Measurements from ENCODE around the gene CYBA. TPM values are rescaled to one million over a fixed set of nuclear protein-coding genes. Genes with fewer than 3 reads are reported as not detected.

Gene CYBA
- polyA plus RNA-seq, 3 donors: 1,168 to 2,376 (median 2,092) TPM

DNA sequence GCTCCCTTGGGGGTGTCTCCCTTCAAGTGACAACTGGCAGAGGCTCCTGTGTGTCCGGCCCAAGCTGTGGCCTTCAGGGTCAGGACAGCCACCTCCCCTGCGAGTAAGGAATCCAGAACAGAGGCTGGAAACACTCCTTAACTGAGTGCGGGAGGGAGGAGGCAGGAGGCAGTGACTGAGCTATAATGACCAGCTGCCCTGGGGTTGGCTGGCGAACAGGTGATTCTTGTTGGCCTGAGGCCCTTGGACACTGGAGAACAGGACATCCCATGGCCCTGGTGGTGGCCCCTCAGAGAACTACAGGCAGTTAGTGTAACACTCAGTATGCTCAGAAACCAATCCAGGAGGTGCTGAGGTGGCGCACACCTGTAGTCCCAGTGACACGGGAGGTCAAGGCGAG, 44.9 kb upstream of the CYBA start:
- peaks cover 34% of the 10 kb centered on the region for H3K79me2 ChIP-seq (ENCODE audit: insufficient read depth, low read length)
- H3K27ac ChIP-seq (ENCODE audit: low read depth in 1 of 2, low read length in 2 of 2): peak overlapping the region in 1 of 2 donors; percentile 41
- H3K4me3 ChIP-seq (replicated peaks in 1 of 3; ENCODE audit: low read depth in 2 of 3, low read length in 3 of 3): no peak overlapping the region
- peaks cover 46 to 50% of the 10 kb centered on the region in 2 donors for H3K4me1 ChIP-seq (ENCODE audit: control insufficient read depth in 1 of 2, insufficient read depth in 2 of 2, low read length in 2 of 2)
- WGBS (ENCODE audit: insufficient coverage): 95% methylated on average over 6 of the region's 7 CpGs
- no peak for DNase-seq
- H3K27me3 ChIP-seq (ENCODE audit: control insufficient read depth in 2 of 2, insufficient read depth in 2 of 2, low read length in 2 of 2): no peaks in the 10 kb centered on the region
- Mint-ChIP-seq H3K9me3 (no peaks in the 10 kb centered on the region), H3K27me3 (ENCODE audit: low read depth in 3 of 3) (peaks cover 0 to under 1% (median 0%) of the 10 kb centered on the region in 3 donors), H3K4me1 (peaks cover 54% of the 10 kb centered on the region), H3K4me3 (no peak overlapping the region), H3K27ac (peak overlapping the region in 4 of 7 donors; percentile 37 to 77 (median 52)), H3K36me3 (peaks cover 50 to 56% of the 10 kb centered on the region in 2 donors)
- H3K9ac ChIP-seq (ENCODE audit: insufficient read depth, low read length, poor library complexity, severe bottlenecking): no peak overlapping the region
- TF ChIP-seq, protein P1, sequence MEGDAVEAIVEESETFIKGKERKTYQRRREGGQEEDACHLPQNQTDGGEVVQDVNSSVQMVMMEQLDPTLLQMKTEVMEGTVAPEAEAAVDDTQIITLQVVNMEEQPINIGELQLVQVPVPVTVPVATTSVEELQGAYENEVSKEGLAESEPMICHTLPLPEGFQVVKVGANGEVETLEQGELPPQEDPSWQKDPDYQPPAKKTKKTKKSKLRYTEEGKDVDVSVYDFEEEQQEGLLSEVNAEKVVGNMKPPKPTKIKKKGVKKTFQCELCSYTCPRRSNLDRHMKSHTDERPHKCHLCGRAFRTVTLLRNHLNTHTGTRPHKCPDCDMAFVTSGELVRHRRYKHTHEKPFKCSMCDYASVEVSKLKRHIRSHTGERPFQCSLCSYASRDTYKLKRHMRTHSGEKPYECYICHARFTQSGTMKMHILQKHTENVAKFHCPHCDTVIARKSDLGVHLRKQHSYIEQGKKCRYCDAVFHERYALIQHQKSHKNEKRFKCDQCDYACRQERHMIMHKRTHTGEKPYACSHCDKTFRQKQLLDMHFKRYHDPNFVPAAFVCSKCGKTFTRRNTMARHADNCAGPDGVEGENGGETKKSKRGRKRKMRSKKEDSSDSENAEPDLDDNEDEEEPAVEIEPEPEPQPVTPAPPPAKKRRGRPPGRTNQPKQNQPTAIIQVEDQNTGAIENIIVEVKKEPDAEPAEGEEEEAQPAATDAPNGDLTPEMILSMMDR (IDR thresholded peaks at IDR 0.05): no peak
- peaks cover 60% of the 10 kb centered on the region for H4K20me1 ChIP-seq (ENCODE audit: insufficient read depth, low read length)
- H3K36me3 ChIP-seq (replicated peaks in 1 of 2; ENCODE audit: control insufficient read depth in 1 of 2, insufficient read depth in 2 of 2, low read length in 2 of 2): peaks cover 54 to 59% of the 10 kb centered on the region in 2 donors
- H3K4me2 ChIP-seq (replicated peaks; ENCODE audit: extremely low read depth, low read length, poor library complexity, severe bottlenecking): no peak overlapping the region
- intact Hi-C loops (cut with micrococcal nuclease): no loop called here
- H2AFZ ChIP-seq (ENCODE audit: insufficient read depth, low read depth, low read length, poor library complexity, severe bottlenecking): no peak overlapping the region
- no peaks in the 10 kb centered on the region for H3K9me3 ChIP-seq (replicated peaks in 1 of 2; ENCODE audit: control insufficient read depth in 1 of 2, insufficient read depth in 1 of 2, low read length in 2 of 2)

DNA sequence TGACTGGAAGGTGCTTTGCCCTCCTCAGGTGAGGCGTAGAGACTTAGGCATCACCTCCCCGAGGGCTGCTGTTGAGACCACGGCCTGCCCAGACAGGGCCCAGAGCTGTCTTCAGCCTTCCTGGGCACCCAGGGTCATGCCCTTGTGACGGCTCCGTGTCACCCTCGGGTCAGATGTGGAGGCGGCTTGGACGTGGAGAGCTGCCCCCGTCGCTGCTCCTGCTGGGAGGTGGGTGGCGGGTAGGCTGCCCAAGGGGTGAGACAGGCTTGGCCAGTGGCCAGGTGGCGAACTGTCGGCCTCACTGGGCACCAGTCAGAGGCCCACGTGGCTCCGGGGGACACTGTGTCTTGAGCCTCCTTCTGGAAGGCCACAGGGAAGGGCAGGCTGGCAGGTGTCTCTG, 44.4 kb upstream of the CYBA start:
- H3K9me3 Mint-ChIP-seq: no peaks in the 10 kb centered on the region
- Histone ChIP-seq H3K27ac (ENCODE audit: low read depth in 1 of 2, low read length in 2 of 2) (peak overlapping the region; percentile 0 to 41), H3K27me3 (ENCODE audit: control insufficient read depth in 2 of 2, insufficient read depth in 2 of 2, low read length in 2 of 2) (no peaks in the 10 kb centered on the region), H3K36me3 (replicated peaks in 1 of 2; ENCODE audit: control insufficient read depth in 1 of 2, insufficient read depth in 2 of 2, low read length in 2 of 2) (peaks cover 51 to 55% of the 10 kb centered on the region in 2 donors), H2AFZ (ENCODE audit: insufficient read depth, low read depth, low read length, poor library complexity, severe bottlenecking) (no peak overlapping the region), H3K4me1 (ENCODE audit: control insufficient read depth in 1 of 2, insufficient read depth in 2 of 2, low read length in 2 of 2) (peaks cover 46 to 50% of the 10 kb centered on the region in 2 donors), H3K9ac (ENCODE audit: insufficient read depth, low read length, poor library complexity, severe bottlenecking) (no peak overlapping the region), H4K20me1 (ENCODE audit: insufficient read depth, low read length) (peaks cover 54% of the 10 kb centered on the region), H3K4me2 (replicated peaks; ENCODE audit: extremely low read depth, low read length, poor library complexity, severe bottlenecking) (no peak overlapping the region), H3K79me2 (ENCODE audit: insufficient read depth, low read length) (peaks cover 29% of the 10 kb centered on the region), H3K4me3 (replicated peaks in 1 of 3; ENCODE audit: low read depth in 2 of 3, low read length in 3 of 3) (no peak overlapping the region), H3K9me3 (replicated peaks in 1 of 2; ENCODE audit: control insufficient read depth in 1 of 2, insufficient read depth in 1 of 2, low read length in 2 of 2) (no peaks in the 10 kb centered on the region)
- TF ChIP-seq, protein P1 (IDR thresholded peaks at IDR 0.05): no peak
- H3K27ac Mint-ChIP-seq: peak overlapping the region in 5 of 7 donors; percentile 27 to 77 (median 42)
- 88% methylated on average over 15 of the region's 15 CpGs for WGBS (ENCODE audit: insufficient coverage)
- DNase-seq: no peak
- H3K4me1 Mint-ChIP-seq: peaks cover 54% of the 10 kb centered on the region
- peaks cover 50 to 54% of the 10 kb centered on the region in 2 donors for H3K36me3 Mint-ChIP-seq
- H3K4me3 Mint-ChIP-seq: no peak overlapping the region
- peaks cover 0 to 3% (median 0%) of the 10 kb centered on the region in 3 donors for H3K27me3 Mint-ChIP-seq (ENCODE audit: low read depth in 3 of 3)
- intact Hi-C loops (cut with micrococcal nuclease): no loop called here

Measured in CD14-positive monocyte (primary cell).